CD4-positive, alpha-beta T cell treated with Interleukin-17A for 4 hours (primary cell): Measurements from ENCODE around the gene CACNG3.
A peak's percentile ranks its signal among the peaks of the same experiment; 100 is the strongest.
"Not testable (repeated sequence)": the region's sequence is repeated elsewhere in the genome, so short reads cannot be mapped to it uniquely, and the experiment has no call there.

Experiments
- DNase-seq: peaks from one replicate; pipeline ENCODE4 v3.0.0-alpha.2; 2020; ENCODE audit warnings: mixed read lengths

The CACNG3 gene

GRCh38 chr16:24255456-24256371 is at the start of gene CACNG3:
Gene CACNG3 (plus strand): TSS chr16:24256335. CDS start chr16:24256755, 420 bp downstream.
- peak; percentile 14 for DNase-seq

- no peak for DNase-seq
Observed at GRCh38 chr16:24206926-24207325, 49.2 kb upstream of the CACNG3 start.

- no peak for DNase-seq
Observed at GRCh38 chr16:24208710-24209109, 47.4 kb upstream of the CACNG3 start.

GRCh38 chr16:24214992-24215391 is 41.1 kb upstream of the CACNG3 start:
- no peak for DNase-seq

GRCh38 chr16:24216961-24217360 is 39.2 kb upstream of the CACNG3 start:
- no peak for DNase-seq

GRCh38 chr16:24217461-24217860 is 38.7 kb upstream of the CACNG3 start:
- DNase-seq, result no peak

- no peak for DNase-seq
Observed at GRCh38 chr16:24218299-24218698, 37.8 kb upstream of the CACNG3 start.

GRCh38 chr16:24221219-24221618 is 34.9 kb upstream of the CACNG3 start:
- DNase-seq, result no peak

- no peak for DNase-seq
Observed at GRCh38 chr16:24228514-24228913, 27.6 kb upstream of the CACNG3 start.

GRCh38 chr16:24232936-24233335 is 23.2 kb upstream of the CACNG3 start:
- no peak for DNase-seq

GRCh38 chr16:24234737-24235136 is 21.4 kb upstream of the CACNG3 start:
- no peak for DNase-seq

GRCh38 chr16:24235806-24236205 is 20.3 kb upstream of the CACNG3 start:
- DNase-seq, result no peak

GRCh38 chr16:24238846-24239245 is 17.3 kb upstream of the CACNG3 start:
- DNase-seq, result not testable (repeated sequence)

GRCh38 chr16:24246911-24247607 is 9.1 kb upstream of the CACNG3 start:
- no peak for DNase-seq

GRCh38 chr16:24253192-24253591 is 2.9 kb upstream of the CACNG3 start:
- DNase-seq, result peak; percentile 40

- no peak for DNase-seq
Observed at GRCh38 chr16:24257958-24258357, 1.8 kb downstream of the CACNG3 start.

GRCh38 chr16:24258791-24259190 is 2.7 kb downstream of the CACNG3 start:
- DNase-seq, result no peak

GRCh38 chr16:24262816-24263215 is 6.7 kb downstream of the CACNG3 start:
- DNase-seq, result no peak

GRCh38 chr16:24270721-24271442 is 14.7 kb downstream of the CACNG3 start:
- DNase-seq, result no peak

GRCh38 chr16:24272379-24272778 is 16.2 kb downstream of the CACNG3 start:
- no peak for DNase-seq

GRCh38 chr16:24273508-24274182 is 17.5 kb downstream of the CACNG3 start:
- DNase-seq, result no peak

- DNase-seq, result no peak
Observed at GRCh38 chr16:24275413-24275812, 19.3 kb downstream of the CACNG3 start.
